Astrocyte of the spinal cord (primary cell): ENCODE data around the gene ZBTB20.

Source experiments
- DNase-seq: peaks from one replicate; pipeline ENCODE4 v3.0.0; 2011; ENCODE audit warnings: low read depth, low spot score
- H3K4me3 ChIP-seq: 2 replicates; pipeline ENCODE4 v1.5.1; 2011; ENCODE audit warnings: low read depth, mild to moderate bottlenecking, low read length, moderate library complexity
- CTCF ChIP-seq: IDR thresholded peaks from 2 replicates; pipeline ENCODE4 v1.5.1; 2012; ENCODE audit warnings: low read depth, mild to moderate bottlenecking, low read length, inconsistent platforms
- in situ Hi-C: cut with HindIII; loops from 2 replicates; pipeline ENCODE4 v1.10.0; 2017; ENCODE audit warnings: low sequenced_read_pairs

Gene ZBTB20

GRCh38 chr3:114800272-114801031 lies 346.6 kb downstream of the ZBTB20 start:
- in situ Hi-C loops = no loop called here
- DNase-seq = no peak
- no peak overlapping the region for H3K4me3 ChIP-seq
- no peak for TF ChIP-seq CTCF

- in situ Hi-C loops = no loop called here
- no peak for TF ChIP-seq CTCF
- H3K4me3 ChIP-seq = no peak overlapping the region
- DNase-seq = no peak
Observed at GRCh38 chr3:114799816-114800215, 347.3 kb downstream of the ZBTB20 start.

- no peak for TF ChIP-seq CTCF
- H3K4me3 ChIP-seq = no peak overlapping the region
- no peak for DNase-seq
- in situ Hi-C loops = no loop called here
Observed at GRCh38 chr3:114796796-114797195, 350.3 kb downstream of the ZBTB20 start.

- no peak for TF ChIP-seq CTCF
Observed at GRCh38 chr3:114794894-114795630, 352.0 kb downstream of the ZBTB20 start.

GRCh38 chr3:114792159-114792918 lies 354.7 kb downstream of the ZBTB20 start:
- H3K4me3 ChIP-seq = no peak overlapping the region
- in situ Hi-C loops = no loop called here
- no peak for DNase-seq
- no peak for TF ChIP-seq CTCF

More at GRCh38 chr3:114794894-114795630, 352.0 kb downstream of the ZBTB20 start:
- in situ Hi-C loops = no loop called here
- no peak for DNase-seq
- H3K4me3 ChIP-seq = no peak overlapping the region

GRCh38 chr3:114790752-114791151 lies 356.3 kb downstream of the ZBTB20 start:
- no peak for DNase-seq
- no peak overlapping the region for H3K4me3 ChIP-seq
- no peak for TF ChIP-seq CTCF
- in situ Hi-C loops = no loop called here
